Fibroblast of villous mesenchyme (primary cell): ENCODE data around the gene SLC39A10. TPM values are rescaled to one million over a fixed set of nuclear protein-coding genes. Genes with fewer than 3 reads are reported as not detected.

Experiments used
- DNase-seq: peaks from one replicate; pipeline ENCODE4 v3.0.0-alpha.2; 2010; ENCODE audit warnings: low read depth
- H3K4me3 ChIP-seq: 2 replicates; pipeline ENCODE4 v1.5.1; 2011; ENCODE audit warnings: low read depth, mild to moderate bottlenecking, low read length
- small RNA-seq: library from RNA; depleted of rRNA; stranded (forward); fragments of <200 nt; gene quantifications from one replicate; pipeline ENCODE3, GENCODE V24; 2012
- total RNA-seq: library from RNA; depleted of rRNA; stranded (reverse); fragments of >200 nt; gene quantifications from 2 replicates; pipeline ENCODE4 v1.2.3, GENCODE V29; 2012
- TF ChIP-seq, protein P1 (sequence below): IDR thresholded peaks from 2 replicates; pipeline ENCODE4 v1.5.1; 2012; ENCODE audit warnings: low read depth, mild to moderate bottlenecking, low read length; ENCODE audit not compliant: insufficient read depth

Gene SLC39A10
- total RNA-seq, 1 donor: 73.8 TPM

DNA sequence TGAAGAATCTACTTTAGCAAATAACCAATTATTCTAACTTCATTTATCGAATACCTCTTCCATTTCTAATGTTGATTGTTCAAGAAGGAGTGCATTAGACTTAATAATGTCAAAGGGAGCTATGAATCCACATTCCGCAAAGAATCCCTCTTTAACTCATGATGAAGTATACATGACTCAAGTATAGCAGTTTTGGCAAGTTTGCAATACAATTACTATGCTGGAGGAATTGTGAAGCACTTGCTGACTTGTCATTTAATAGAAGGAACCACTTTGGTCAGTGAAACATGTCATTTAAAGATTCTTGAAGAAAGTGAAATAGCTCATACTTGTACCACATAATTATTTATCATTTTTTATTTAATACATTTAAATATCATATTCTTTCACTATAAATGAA lies 125.1 kb downstream of the SLC39A10 start:
- DNase-seq: no peak
- H3K4me3 ChIP-seq: no peak overlapping the region
- TF ChIP-seq, protein P1, sequence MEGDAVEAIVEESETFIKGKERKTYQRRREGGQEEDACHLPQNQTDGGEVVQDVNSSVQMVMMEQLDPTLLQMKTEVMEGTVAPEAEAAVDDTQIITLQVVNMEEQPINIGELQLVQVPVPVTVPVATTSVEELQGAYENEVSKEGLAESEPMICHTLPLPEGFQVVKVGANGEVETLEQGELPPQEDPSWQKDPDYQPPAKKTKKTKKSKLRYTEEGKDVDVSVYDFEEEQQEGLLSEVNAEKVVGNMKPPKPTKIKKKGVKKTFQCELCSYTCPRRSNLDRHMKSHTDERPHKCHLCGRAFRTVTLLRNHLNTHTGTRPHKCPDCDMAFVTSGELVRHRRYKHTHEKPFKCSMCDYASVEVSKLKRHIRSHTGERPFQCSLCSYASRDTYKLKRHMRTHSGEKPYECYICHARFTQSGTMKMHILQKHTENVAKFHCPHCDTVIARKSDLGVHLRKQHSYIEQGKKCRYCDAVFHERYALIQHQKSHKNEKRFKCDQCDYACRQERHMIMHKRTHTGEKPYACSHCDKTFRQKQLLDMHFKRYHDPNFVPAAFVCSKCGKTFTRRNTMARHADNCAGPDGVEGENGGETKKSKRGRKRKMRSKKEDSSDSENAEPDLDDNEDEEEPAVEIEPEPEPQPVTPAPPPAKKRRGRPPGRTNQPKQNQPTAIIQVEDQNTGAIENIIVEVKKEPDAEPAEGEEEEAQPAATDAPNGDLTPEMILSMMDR: no peak

Small RNAs within 50 kb of the gene (small RNA-seq; reads per million reads assigned to genes)
- gene RNU6-915P: not detected
